Stimulated activated naive CD8-positive, alpha-beta T cell treated with anti-CD3 and anti-CD28 coated beads, Interleukin-15, amount 100 ng/mL, for 72 hours (primary cell): Measurements from ENCODE around the gene OR5C1.
"Not testable (repeated sequence)": the region's sequence is repeated elsewhere in the genome, so short reads cannot be mapped to it uniquely, and the experiment has no call there.

Source experiments
- ATAC-seq: fragments of 150-1000 bp; cut with Tn5 transposase; 2 replicates; pipeline ENCODE4 v1.10.0; 2021; ENCODE audit warnings: mild to moderate bottlenecking, moderate library complexity
- DNase-seq, 2 donors: peaks; one replicate each; pipeline ENCODE4 v3.0.0; 2021 to 2022
- H3K27ac Mint-ChIP-seq, 2 donors: one replicate each; pipeline ENCODE4 v1.8.0; 2022; ENCODE audit warnings: mild to moderate bottlenecking in 2 of 2, mixed read lengths in 2 of 2, moderate library complexity in 2 of 2
- H3K27me3 Mint-ChIP-seq: one replicate; pipeline ENCODE4 v1.8.0; 2022; ENCODE audit warnings: mixed read lengths
- H3K4me1 Mint-ChIP-seq: one replicate; pipeline ENCODE4 v1.8.0; 2022; ENCODE audit warnings: mild to moderate bottlenecking, mixed read lengths
- H3K4me3 Mint-ChIP-seq, 2 donors: one replicate each; pipeline ENCODE4 v1.8.0; 2022; ENCODE audit warnings: mild to moderate bottlenecking in 2 of 2, mixed read lengths in 2 of 2, moderate library complexity in 1 of 2
- H3K9me3 Mint-ChIP-seq, 2 donors: one replicate each; pipeline ENCODE4 v1.8.0; 2022; ENCODE audit warnings: mixed read lengths in 2 of 2

OR5C1 gene

GRCh38 chr9:122822056-122822455, 33.3 kb downstream of the OR5C1 start:
- ATAC-seq (no peak), DNase-seq (no peak)
- Mint-ChIP-seq H3K4me1 (peaks cover 54% of the 10 kb centered on the region), H3K4me3 (no peak overlapping the region), H3K27ac (no peak overlapping the region), H3K27me3 (no peaks in the 10 kb centered on the region), H3K9me3 (no peaks in the 10 kb centered on the region)

- Mint-ChIP-seq H3K27me3 (no peaks in the 10 kb centered on the region), H3K27ac (peak overlapping the region in 1 of 2 donors; percentile 0), H3K9me3 (no peaks in the 10 kb centered on the region), H3K4me3 (no peak overlapping the region), H3K4me1 (peaks cover 61% of the 10 kb centered on the region)
- no peak for DNase-seq
- no peak for ATAC-seq
Measured at GRCh38 chr9:122822938-122823337, 34.2 kb downstream of the OR5C1 start.

GRCh38 chr9:122827761-122828093, 39.0 kb downstream of the OR5C1 start:
- DNase-seq (no peak), ATAC-seq (peak; percentile 2)
- Mint-ChIP-seq H3K27me3 (no peaks in the 10 kb centered on the region), H3K4me3 (peak overlapping the region; percentile 93 to 97), H3K4me1 (peaks cover 46% of the 10 kb centered on the region), H3K9me3 (no peaks in the 10 kb centered on the region), H3K27ac (peak overlapping the region; percentile 97 to 98)

GRCh38 chr9:122828965-122829284, 40.2 kb downstream of the OR5C1 start:
- Mint-ChIP-seq H3K4me1 (peaks cover 42% of the 10 kb centered on the region), H3K27ac (peak overlapping the region; percentile 97 to 98), H3K4me3 (peak overlapping the region; percentile 93 to 97)
- not testable (repeated sequence) for ATAC-seq, H3K27me3 Mint-ChIP-seq, H3K9me3 Mint-ChIP-seq, DNase-seq

- Mint-ChIP-seq H3K27me3 (no peaks in the 10 kb centered on the region), H3K9me3 (no peaks in the 10 kb centered on the region), H3K4me1 (peaks cover 30% of the 10 kb centered on the region), H3K4me3 (no peak overlapping the region), H3K27ac (no peak overlapping the region)
- ATAC-seq (no peak), DNase-seq (no peak)
Measured at GRCh38 chr9:122832194-122832593, 43.5 kb downstream of the OR5C1 start.

- Mint-ChIP-seq H3K4me1 (peaks cover 24% of the 10 kb centered on the region), H3K9me3 (no peaks in the 10 kb centered on the region), H3K27me3 (no peaks in the 10 kb centered on the region), H3K4me3 (peak overlapping the region; percentile 80 to 86), H3K27ac (peak overlapping the region; percentile 92 to 95)
- ATAC-seq (peak; percentile 79), DNase-seq (peak; percentile 16 to 30)
Measured at GRCh38 chr9:122835313-122835731, 46.6 kb downstream of the OR5C1 start.

GRCh38 chr9:122837266-122837850, 48.6 kb downstream of the OR5C1 start:
- peaks cover 20% of the 10 kb centered on the region for H3K4me1 Mint-ChIP-seq
- no peaks in the 10 kb centered on the region for H3K9me3 Mint-ChIP-seq
- no peak overlapping the region for H3K27ac Mint-ChIP-seq
- H3K27me3 Mint-ChIP-seq = no peaks in the 10 kb centered on the region
- no peak overlapping the region for H3K4me3 Mint-ChIP-seq
- ATAC-seq (no peak), DNase-seq (no peak)

GRCh38 chr9:122838441-122838840, 49.7 kb downstream of the OR5C1 start:
- not testable (repeated sequence) for DNase-seq, H3K27ac Mint-ChIP-seq, ATAC-seq, H3K9me3 Mint-ChIP-seq, H3K27me3 Mint-ChIP-seq, H3K4me3 Mint-ChIP-seq
- H3K4me1 Mint-ChIP-seq = peaks cover 15% of the 10 kb centered on the region
